Upper lobe of left lung (tissue), 4 donors: ENCODE data around the gene SHISA7.

Source experiments
- EP300 ChIP-seq, 4 donors: sonication (generic); formaldehyde crosslinking; IDR thresholded peaks; one replicate each; pipeline ENCODE4 v1.5.1; 2017; ENCODE audit warnings: antibody characterized with exemption in 4 of 4, control low read depth in 2 of 4
- POLR2A ChIP-seq, 4 donors: fragments of 450-650 bp; IDR thresholded peaks; one replicate each; pipeline ENCODE4 v1.5.1; 2016 to 2017; ENCODE audit warnings: antibody characterized with exemption in 4 of 4, mild to moderate bottlenecking in 2 of 4
- TF ChIP-seq, protein P1 (sequence below), 6 experiments: fragments of 450-650 bp in 4 of 6; fragments of 200-600 bp in 2 of 6; sonication (generic) in 2 of 6; IDR thresholded peaks; one replicate each; pipeline ENCODE4 v1.5.1; 2016 to 2019; ENCODE audit warnings: antibody characterized with exemption in 6 of 6

DNA sequence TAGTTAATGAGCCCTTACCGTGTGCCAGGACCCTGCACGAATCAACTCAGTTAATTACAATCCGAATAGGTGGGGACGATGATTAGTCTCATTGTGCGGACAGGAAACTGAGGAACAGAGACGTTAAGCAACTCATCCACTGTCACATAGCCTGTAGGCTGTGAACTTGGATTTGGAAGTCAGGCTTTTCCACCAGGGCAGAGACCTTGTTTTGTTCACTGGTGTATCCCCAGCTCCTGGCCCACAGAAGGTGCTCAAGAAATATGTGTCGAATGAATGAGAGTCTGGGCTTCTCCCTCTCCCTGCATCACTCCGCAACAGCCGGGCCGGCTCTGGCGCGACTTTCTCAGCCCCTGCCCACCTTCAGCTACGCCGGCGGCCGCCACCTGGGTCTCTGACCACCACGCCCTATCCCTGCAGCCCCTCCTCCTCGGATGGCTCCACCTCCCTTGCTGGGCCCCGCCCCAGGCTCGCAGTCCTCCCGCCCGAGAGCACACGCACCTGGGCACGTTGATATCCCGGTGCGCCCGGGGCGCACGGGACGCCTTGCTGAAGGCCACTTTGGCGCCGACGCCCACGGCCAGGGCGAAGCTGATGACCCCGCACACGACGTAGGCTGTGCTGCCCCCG lies 1.3 kb downstream of the SHISA7 start:
- TF ChIP-seq POLR2A (IDR thresholded peaks at IDR 0.05) = no peak
- TF ChIP-seq, protein P1, sequence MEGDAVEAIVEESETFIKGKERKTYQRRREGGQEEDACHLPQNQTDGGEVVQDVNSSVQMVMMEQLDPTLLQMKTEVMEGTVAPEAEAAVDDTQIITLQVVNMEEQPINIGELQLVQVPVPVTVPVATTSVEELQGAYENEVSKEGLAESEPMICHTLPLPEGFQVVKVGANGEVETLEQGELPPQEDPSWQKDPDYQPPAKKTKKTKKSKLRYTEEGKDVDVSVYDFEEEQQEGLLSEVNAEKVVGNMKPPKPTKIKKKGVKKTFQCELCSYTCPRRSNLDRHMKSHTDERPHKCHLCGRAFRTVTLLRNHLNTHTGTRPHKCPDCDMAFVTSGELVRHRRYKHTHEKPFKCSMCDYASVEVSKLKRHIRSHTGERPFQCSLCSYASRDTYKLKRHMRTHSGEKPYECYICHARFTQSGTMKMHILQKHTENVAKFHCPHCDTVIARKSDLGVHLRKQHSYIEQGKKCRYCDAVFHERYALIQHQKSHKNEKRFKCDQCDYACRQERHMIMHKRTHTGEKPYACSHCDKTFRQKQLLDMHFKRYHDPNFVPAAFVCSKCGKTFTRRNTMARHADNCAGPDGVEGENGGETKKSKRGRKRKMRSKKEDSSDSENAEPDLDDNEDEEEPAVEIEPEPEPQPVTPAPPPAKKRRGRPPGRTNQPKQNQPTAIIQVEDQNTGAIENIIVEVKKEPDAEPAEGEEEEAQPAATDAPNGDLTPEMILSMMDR (IDR thresholded peaks at IDR 0.05) = no peak
- TF ChIP-seq EP300 (IDR thresholded peaks at IDR 0.05) = no peak
